ENCODE measurements around the gene TGM5.

The TGM5 gene

DNA sequence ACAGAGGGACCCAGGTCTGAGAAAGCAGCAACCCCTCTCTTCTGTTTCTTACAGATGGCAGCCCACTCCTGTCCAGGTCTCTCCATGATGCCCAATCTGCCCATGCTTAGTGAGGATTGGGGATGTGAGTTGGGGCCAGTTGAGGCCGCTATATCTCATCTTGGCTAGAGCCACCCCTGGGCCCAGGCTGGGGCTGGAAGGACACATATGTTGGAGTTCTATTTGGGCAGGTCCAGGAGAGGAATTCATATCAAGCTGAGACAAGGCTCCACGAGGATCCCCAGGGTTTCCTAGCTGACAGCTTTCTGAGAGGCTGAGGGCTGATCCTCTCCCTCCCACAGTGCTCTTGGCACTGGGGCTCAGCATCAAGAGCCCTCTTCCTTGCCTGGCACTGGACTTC, 11.4 kb downstream of the TGM5 start:
- DNase-seq (ENCODE audit: insufficient read length) (no peak), FAIRE-seq (no peak)
- no peak for TF ChIP-seq POLR2AphosphoS5 (IDR thresholded peaks at IDR 0.05; ENCODE audit: low read depth, low read length)
- TF ChIP-seq POLR2A (IDR thresholded peaks at IDR 0.05; ENCODE audit: low read depth, low read length), result no peak

DNA sequence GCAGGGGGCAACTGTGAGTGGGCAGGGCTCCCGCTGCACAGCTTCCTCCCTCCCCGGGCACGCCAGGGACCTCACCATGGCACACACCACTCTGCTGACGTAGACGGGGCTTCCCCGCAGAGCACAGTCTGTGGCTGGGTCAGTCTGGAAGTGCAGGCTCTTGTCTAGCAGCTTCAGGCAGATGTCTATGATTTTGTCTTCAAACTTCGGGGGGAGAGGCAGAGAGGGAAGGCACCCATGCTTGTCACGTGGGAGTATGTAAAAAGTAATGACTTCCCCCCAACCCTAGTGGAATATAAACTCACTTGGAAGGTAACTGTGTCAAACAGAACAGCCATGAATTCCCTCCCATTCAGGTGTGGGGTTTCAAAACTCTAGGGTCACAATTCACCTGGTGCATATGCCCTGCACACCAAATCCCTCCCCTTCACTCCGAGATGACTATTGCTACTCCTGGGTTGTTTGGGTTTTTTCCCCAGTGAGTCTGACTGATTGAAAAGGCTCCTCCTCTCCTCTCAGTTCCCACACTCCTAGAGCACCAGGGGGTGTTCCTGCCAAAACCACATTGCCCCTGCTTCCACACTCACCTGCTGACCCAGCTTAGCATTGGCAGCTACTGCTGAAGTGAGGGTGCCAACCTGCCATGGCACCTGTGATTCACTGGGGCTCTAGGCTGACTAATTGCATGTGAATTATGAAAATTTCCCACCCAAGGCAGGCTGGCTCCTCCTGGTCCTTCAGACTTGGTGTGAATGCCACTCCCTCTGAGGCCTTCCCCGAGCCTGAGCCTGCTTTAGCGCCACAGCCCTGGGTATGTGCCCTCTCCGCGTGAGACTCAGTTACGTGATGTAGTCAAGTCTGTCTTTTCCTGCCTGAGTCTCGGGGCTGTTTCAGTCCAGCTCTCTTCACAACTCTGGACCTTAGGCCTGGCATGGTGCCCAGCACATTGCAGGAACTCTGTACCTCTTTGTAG, 13.0 kb downstream of the TGM5 start:
- DNase-seq (ENCODE audit: insufficient read length) (no peak), FAIRE-seq (peak; percentile 94)

DNA sequence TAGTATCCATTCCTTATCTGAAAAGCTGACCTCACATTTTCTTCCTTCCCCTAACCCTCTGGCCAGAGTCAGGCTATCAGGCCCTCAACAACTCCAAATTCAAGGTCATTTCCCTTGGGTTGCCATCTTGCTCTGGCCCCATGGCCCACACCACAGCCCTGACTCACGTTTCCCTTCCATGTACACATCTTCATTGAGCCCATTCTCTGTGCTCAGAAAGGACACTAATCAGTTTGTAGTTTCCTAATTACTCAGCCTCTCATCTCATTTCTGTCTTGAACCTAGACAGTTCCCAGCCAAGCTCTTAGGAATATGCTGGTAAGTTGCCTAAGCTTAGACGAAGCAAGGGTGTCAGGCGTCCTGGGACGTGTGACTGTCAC, 14.9 kb downstream of the TGM5 start:
- TF ChIP-seq TAF1 (IDR thresholded peaks at IDR 0.05; ENCODE audit: borderline replicate concordance, low read depth, low read length), result no peak
- no peak for TF ChIP-seq POLR2AphosphoS5 (IDR thresholded peaks at IDR 0.05; ENCODE audit: low read depth, low read length)
- no peak for TF ChIP-seq POLR2A (IDR thresholded peaks at IDR 0.05; ENCODE audit: low read depth, low read length)
- DNase-seq (ENCODE audit: insufficient read length) (no peak), FAIRE-seq (peak; percentile 72)

More for the DNA sequence above, 13.0 kb downstream of the TGM5 start:
- TF ChIP-seq POLR2AphosphoS5 (IDR thresholded peaks at IDR 0.05; ENCODE audit: low read depth, low read length) (no peak), POLR2A (IDR thresholded peaks at IDR 0.05; ENCODE audit: low read depth, low read length) (no peak)

DNA sequence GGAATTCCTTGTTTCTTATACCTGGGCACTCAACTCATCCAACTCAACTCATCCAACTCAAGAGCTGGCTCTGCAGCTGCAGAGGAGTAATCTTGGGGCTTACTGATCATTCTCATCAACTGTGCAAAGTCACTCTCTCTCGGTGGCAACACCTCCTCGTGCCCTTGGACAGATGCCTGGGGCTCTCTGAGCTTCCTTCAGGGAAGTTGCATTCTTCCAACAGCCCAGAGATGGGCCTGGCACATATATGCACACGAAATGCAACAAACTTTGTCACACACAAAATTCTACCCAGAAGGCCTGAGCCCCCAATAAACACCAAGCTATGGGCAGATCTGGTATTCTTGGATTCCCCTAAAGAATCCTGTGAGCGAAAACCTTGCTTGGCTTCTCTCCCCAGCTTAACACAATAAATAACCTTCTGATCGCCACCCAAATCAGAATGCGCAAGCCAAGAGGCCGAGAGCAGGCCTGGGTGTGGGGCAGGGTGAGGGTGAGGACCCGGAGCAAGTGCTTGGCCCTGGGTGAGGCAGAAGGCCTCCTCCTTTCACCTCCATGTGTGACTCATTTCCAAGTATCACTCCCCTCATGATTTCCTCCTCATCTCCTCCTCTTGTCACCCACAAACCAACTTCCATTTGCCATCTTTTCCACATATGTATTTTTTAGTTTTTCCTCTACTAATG, 15.4 kb downstream of the TGM5 start:
- no peak for FAIRE-seq
- no peak for DNase-seq (ENCODE audit: insufficient read length)
- TF ChIP-seq POLR2AphosphoS5 (IDR thresholded peaks at IDR 0.05; ENCODE audit: low read depth, low read length), result no peak
- TF ChIP-seq TAF1 (IDR thresholded peaks at IDR 0.05; ENCODE audit: borderline replicate concordance, low read depth, low read length), result no peak
- no peak for TF ChIP-seq POLR2A (IDR thresholded peaks at IDR 0.05; ENCODE audit: low read depth, low read length)

DNA sequence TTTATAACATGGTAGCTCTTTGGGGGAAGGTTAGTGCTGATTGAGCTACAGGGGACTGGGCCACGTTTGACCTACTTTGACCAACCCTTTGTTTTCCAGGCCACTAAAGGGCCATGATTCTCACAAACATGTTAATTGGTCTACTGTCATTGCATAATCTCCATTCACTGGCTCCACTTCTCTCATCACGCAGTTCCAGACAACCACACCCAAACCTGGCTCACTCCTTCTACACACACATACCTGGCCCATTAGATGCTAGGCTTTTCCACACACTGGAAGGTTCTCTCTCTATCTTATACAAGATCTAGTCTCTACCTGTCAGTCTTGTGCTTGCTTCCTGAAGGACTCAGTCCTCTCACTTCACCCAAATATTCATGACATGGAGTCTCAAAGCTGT, 15.9 kb downstream of the TGM5 start:
- DNase-seq (ENCODE audit: insufficient read length) (no peak), FAIRE-seq (no peak)
- no peak for TF ChIP-seq TAF1 (IDR thresholded peaks at IDR 0.05; ENCODE audit: borderline replicate concordance, low read depth, low read length)
- no peak for TF ChIP-seq POLR2A (IDR thresholded peaks at IDR 0.05; ENCODE audit: low read depth, low read length)
- TF ChIP-seq POLR2AphosphoS5 (IDR thresholded peaks at IDR 0.05; ENCODE audit: low read depth, low read length), result no peak

DNA sequence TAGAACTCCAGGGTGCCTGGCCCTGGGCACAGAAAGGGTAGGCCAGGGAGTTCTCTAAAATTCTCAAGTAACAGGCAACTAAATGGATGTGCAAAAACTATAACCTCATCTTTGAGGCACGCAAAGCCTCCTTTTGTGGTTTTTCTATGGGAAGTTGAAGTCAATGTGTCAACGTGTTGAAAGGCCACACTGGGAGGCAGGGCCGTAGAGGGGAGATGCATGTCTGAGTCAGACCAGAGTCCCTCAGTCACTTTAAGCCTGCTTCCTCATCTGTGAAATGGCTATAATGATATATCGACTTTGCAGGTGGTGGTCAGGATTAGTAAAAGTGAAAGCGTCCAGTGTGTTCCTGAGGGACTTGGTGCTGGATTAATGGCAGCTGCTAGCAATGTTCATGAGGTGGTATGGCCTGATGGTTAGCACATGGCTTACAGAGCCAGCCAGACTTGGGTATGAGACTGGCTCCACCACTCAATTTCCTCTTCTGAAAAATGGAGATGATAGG, 17.0 kb downstream of the TGM5 start:
- peak; percentile 42 for DNase-seq (ENCODE audit: insufficient read length)
- TF ChIP-seq POLR2AphosphoS5 (IDR thresholded peaks at IDR 0.05; ENCODE audit: low read depth, low read length) (no peak), TAF1 (IDR thresholded peaks at IDR 0.05; ENCODE audit: borderline replicate concordance, low read depth, low read length) (no peak), POLR2A (IDR thresholded peaks at IDR 0.05; ENCODE audit: low read depth, low read length) (no peak)
- FAIRE-seq, result peak; percentile 94

DNA sequence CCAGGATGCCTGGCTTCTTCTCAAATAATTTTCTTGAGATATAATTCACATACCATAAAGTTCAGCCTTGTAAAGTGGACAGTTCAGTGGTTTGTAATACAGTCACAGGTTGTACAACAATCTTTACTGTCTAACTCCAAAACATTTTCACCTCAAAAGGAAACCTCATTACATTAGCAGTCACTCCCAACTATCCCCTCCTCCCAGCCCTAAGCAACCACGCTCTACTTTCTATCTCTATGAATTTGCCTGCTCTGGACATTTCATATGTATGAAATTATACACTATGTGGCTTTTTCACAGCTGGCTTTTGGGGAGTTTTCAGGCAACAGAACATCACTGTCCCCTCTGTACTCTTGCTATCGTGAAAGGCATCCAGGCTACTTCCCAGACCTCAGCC, 17.5 kb downstream of the TGM5 start:
- FAIRE-seq (no peak), DNase-seq (ENCODE audit: insufficient read length) (no peak)
- TF ChIP-seq POLR2A (IDR thresholded peaks at IDR 0.05; ENCODE audit: low read depth, low read length), result no peak
- no peak for TF ChIP-seq POLR2AphosphoS5 (IDR thresholded peaks at IDR 0.05; ENCODE audit: low read depth, low read length)
- no peak for TF ChIP-seq TAF1 (IDR thresholded peaks at IDR 0.05; ENCODE audit: borderline replicate concordance, low read depth, low read length)

DNA sequence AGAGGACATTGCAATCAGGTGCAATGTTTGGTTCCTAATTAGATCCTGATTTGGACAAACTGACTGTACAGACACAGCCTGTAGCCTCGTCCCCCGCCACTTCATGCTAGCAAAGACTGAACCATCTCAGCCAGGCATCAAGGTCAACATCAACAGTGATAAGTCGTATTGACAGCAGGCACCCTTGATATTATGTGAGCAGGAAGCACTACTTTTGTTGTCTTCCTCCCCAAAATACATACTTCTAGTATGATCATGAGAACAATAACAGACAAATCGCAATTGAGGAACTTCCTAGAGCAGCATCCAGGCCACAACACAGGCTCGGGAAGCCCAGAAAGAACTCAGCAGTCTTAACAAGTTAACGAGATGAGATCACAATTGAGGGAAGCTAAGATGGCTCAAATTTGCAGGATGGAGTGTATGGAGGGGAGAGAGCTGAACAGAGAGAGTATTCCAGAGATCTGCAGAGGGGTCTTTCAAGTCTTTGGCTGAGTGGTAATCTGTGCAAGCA, 20.4 kb downstream of the TGM5 start:
- DNase-seq (ENCODE audit: insufficient read length) (no peak), FAIRE-seq (no peak)
- TF ChIP-seq POLR2A (IDR thresholded peaks at IDR 0.05; ENCODE audit: low read depth, low read length), result no peak
- TF ChIP-seq POLR2AphosphoS5 (IDR thresholded peaks at IDR 0.05; ENCODE audit: low read depth, low read length), result no peak
- no peak for TF ChIP-seq TAF1 (IDR thresholded peaks at IDR 0.05; ENCODE audit: borderline replicate concordance, low read depth, low read length)

DNA sequence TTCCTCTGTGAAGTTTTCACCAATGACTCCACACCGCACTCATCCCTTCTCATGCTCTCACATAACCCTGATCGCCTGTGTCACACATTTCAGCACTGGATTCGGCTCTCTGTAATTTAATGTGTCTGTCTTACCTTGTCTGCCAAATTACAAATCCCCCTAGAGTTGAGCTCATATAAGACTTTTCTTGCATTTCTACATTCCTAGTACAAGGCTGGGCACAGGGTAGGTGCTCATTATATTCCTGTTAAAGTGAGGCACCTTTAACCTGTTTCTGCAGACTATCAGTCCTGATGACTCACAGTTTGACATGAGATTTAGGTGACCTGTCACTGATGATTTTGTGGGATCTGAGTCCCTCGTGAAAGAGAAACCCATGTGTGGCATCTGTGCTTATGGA, 22.6 kb downstream of the TGM5 start:
- TF ChIP-seq TAF1 (IDR thresholded peaks at IDR 0.05; ENCODE audit: borderline replicate concordance, low read depth, low read length), result no peak
- no peak for TF ChIP-seq POLR2AphosphoS5 (IDR thresholded peaks at IDR 0.05; ENCODE audit: low read depth, low read length)
- TF ChIP-seq POLR2A (IDR thresholded peaks at IDR 0.05; ENCODE audit: low read depth, low read length), result no peak
- FAIRE-seq (no peak), DNase-seq (ENCODE audit: insufficient read length) (no peak)

DNA sequence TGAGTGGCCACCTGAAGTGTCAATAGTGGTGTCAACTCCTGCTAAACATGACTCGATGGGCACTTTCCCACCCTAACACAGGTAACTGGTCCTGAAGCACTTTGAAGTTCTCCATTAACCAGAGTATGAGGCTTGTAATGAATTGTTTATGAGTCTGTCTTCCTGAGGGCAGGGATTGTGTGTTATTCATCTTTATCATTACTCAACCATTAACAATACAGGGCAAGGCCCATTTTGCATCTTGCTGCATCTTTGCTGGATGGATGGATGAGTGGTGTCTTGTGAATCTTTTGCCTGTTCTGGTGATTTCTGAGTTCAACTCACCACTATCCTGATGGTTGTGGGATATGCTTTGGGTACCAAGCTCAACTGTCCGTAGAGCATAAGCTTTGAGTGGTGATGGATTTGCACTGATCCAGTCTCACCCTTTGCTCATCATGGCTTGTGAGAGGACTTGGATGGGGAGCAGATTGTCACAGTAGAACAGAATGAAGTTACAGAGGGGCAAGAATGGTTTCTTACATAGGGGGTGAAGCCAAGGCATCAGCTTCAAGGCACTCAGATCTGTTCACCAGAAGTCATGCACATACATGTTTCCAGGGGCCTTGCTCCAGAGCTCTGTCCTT, 23.6 kb downstream of the TGM5 start:
- DNase-seq (ENCODE audit: insufficient read length) (no peak), FAIRE-seq (no peak)
- no peak for TF ChIP-seq TAF1 (IDR thresholded peaks at IDR 0.05; ENCODE audit: borderline replicate concordance, low read depth, low read length)
- no peak for TF ChIP-seq POLR2AphosphoS5 (IDR thresholded peaks at IDR 0.05; ENCODE audit: low read depth, low read length)
- no peak for TF ChIP-seq POLR2A (IDR thresholded peaks at IDR 0.05; ENCODE audit: low read depth, low read length)

DNA sequence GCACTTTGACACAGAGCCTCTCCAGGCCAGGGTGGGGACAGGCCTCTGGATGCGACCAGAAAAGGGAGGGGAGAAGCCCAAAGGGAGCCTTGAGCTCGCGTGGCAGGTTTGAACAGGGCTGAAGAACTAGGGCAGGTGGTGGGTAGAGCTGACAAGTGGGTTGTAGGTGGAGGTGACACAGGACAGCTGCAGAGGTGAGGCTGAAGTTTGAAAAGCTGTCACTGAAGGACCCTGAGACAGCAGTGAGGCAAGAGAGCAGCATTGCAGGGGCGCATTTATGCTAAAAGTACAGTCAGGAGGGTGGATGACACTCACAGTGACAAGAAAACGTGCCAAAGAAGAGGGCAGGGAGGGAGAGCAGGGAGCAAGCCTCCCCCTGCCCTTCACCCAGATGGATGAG, 24.1 kb downstream of the TGM5 start:
- DNase-seq (ENCODE audit: insufficient read length), result no peak
- no peak for FAIRE-seq
- TF ChIP-seq POLR2A (IDR thresholded peaks at IDR 0.05; ENCODE audit: low read depth, low read length) (no peak), TAF1 (IDR thresholded peaks at IDR 0.05; ENCODE audit: borderline replicate concordance, low read depth, low read length) (no peak), POLR2AphosphoS5 (IDR thresholded peaks at IDR 0.05; ENCODE audit: low read depth, low read length) (no peak)
